ENCODE measurements around the gene CHST10.
"Not testable (repeated sequence)": the region's sequence is repeated elsewhere in the genome, so short reads cannot be mapped to it uniquely, and the experiment has no call there.

The CHST10 gene

DNA sequence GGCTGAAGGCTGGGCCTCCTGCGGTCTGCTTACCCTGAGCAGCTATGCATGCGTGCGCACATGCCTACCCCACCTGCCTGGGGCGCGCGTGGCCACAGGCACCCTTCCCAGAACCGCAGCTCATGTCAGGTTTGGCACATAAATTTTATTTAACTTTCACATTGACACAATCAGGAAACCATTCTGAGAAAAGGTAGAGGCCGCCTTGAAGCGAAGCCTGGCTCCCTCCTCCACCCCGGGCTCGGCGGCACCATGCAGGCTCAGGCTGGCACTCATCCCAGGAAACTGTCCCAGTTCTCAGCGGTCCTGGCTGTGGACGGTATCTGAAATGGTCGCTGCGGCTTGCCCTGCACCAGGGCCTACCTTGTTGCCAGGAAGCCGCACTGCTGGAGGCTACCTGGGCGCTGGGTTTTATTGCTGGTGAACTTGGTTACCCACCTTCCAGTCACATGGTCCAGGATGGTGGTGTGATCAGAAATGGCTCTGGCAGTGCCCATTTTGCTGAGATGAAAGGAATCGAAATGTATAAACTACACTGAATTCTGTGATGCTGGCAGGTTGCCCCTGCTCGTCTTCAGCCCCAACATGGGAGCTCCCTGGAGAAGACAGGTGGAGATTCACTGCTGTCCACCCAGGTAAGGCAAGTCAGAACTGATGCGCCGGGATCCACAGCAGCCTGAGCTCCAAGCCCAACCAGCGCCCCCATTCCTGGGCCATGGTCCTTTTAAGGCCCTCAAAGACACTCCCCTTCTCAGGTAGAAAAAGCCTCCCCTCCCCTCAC lies 25.5 kb downstream of the CHST10 start:
- no peak for DNase-seq

DNA sequence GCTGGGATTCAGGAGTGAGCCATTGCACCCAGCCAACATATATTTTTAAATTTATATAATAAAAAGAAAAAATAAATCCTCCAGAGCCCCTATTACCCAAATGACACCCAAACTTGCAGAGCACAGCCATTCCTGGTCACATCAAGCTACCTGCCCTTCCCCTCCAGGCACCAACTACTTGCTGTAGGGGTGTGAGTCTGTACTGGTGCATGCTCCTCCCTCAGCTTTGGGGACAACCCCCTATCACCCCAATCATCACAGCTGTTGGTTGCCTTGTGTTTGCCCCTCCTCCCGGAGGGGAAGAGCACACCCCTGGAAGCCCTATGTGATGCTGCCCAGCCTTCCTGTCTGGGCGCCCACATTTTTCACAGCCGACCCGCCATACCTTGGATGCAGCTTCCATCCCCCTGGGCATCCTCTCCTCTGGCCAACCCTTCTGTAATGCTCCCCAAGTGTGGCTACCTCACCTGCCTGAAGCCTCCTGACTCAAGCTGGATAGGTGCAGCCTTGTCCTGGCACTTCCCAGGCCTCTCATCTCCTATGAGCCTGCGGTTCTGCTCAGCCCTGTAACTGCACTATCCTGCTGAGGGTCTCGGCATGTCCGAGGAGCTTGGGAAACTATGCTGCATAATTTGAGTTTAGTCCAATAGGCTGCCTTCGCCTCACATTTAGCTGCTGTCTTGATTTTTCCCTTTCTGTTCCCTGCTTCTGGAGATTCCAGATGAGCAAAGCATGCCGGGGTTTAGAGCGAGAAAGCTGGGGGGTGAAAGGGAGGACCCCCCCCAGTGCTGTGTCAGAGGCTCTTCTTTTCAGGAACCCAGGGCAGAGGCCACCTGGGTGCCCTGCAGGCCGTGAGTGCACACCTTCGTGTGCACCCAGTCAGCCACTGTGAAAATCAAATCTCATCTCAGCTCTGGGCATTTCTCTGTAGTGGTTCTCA lies 27.2 kb downstream of the CHST10 start:
- DNase-seq: no peak

DNA sequence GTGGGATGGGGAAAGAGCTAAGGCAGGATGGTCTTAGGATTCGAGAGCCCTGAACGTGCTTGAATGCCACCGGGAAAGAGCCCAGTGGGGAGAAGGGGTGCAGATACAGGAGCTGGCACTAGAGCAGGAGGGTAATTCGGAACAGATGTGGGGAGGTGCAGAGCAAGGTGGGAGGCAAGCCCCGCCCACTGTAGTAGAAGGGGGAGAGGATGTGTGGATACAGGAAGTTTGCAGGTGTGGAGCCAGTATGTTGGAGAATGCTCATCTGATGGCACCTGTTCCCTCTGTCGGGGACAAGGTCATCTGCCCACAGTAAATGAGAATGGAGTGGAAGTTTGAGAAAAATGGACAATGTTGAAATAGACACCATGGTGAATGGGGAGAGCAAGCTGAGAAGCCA lies 28.8 kb downstream of the CHST10 start:
- no peak for DNase-seq

GRCh38 chr2:100383954-100384353 lies 33.5 kb downstream of the CHST10 start:
- DNase-seq: no peak

- DNase-seq: no peak
Measured at GRCh38 chr2:100383306-100383705, 34.2 kb downstream of the CHST10 start.

GRCh38 chr2:100381240-100381639 lies 36.2 kb downstream of the CHST10 start:
- DNase-seq: peak; percentile 77

DNA sequence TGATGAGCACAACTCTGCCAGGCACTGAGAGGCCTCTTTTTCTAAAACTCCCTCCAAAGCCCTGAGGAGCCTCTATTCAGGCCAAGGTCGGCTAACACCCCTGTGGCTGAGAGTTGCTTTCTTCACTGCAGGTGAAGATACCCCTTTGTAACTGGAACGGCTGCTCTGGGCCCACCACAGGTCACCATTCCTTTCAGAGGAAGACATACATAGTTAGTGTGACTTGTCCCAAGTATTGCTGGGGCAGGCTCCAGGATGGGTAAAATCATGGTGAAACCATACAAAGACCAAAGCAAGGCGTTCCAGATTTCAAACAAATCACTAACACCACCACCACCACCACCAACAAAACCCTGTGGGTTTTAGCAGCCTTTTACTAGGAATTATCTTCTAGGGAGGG lies 36.8 kb downstream of the CHST10 start:
- DNase-seq: no peak

GRCh38 chr2:100376836-100377235 lies 40.6 kb downstream of the CHST10 start:
- DNase-seq: no peak

- no peak for DNase-seq
Measured at GRCh38 chr2:100367163-100367562, 50.3 kb downstream of the CHST10 start.

DNA sequence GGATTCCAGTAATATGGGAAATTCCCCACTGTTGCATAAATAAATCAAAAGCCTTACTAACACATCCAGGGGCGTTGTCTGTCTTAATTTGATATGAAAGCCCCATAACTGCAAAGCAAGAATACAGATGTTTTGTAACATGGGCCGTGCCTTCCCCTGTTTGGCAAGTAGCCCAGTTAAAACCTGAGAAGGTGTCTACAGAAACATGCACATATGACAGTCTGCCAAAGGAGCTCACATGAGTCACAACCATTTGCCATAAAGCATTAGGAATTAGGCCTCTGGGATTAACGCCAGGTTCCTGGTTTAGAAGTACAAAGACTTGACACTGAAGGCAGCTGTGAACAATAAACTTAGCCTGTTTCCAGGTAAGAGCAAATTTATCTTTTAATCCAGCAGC lies 52.0 kb downstream of the CHST10 start:
- no peak for DNase-seq

DNA sequence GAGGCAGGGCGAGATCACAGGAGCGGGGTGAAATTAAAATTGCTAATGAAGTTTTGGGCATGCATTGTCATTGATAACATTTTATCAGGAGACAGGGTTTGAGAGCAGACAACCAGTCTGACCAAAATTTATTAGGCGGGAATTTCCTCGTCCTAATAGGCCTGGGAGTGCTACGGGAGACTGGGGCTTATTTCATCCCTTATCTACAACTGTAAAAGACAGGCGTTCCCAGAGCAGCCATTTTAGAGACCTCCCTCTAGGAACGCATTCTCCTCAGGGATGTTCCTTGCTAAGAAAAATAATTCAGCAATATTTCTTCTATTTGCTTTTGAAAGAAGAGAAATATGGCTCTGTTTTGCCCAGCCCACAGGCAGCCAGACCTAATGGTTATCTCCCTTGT lies 55.2 kb downstream of the CHST10 start:
- not testable (repeated sequence) for DNase-seq

- DNase-seq: no peak
Measured at GRCh38 chr2:100359576-100359975, 57.9 kb downstream of the CHST10 start.

GRCh38 chr2:100358554-100358953 lies 58.9 kb downstream of the CHST10 start:
- DNase-seq: no peak

DNA sequence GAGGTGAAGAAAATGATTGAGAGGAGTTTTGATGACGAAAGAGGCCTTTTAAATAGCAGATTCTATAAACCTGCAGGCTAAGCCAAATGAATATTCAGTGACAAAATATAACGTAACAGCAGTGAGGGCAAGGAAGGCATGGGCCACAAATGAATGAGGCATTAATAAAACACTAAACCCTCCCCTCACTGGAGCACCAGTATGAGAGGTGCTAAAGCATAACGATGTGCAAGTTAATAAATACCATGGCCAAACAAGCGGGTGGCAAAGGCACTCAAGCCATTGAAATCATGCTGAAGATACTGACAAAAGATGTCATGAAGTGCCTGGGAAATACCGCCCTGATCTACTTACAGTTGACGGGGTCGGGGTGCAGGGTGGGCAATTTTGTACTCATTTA lies 64.9 kb downstream of the CHST10 start:
- DNase-seq: no peak

GRCh38 chr2:100350661-100351185 lies 66.7 kb downstream of the CHST10 start:
- no peak for DNase-seq

DNA sequence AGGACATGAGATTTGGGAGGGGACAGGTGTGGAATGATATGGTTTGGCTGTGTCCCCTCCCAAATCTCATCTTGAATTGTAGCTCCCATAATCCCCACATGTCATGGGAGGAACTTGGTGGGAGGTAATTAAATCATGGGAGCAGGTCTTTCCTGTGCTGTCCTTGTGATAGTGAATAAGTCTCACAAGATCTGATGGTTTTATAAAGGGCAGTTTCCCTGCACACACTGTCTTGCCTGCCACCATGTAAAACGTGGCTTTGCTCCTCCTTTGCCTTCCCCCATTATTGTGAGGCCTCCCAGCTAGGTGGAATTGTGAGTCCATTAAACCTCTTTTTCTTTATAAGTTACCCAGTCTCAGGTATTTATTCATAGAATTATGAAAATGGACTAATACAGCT lies 72.3 kb downstream of the CHST10 start:
- DNase-seq: not testable (repeated sequence)

DNA sequence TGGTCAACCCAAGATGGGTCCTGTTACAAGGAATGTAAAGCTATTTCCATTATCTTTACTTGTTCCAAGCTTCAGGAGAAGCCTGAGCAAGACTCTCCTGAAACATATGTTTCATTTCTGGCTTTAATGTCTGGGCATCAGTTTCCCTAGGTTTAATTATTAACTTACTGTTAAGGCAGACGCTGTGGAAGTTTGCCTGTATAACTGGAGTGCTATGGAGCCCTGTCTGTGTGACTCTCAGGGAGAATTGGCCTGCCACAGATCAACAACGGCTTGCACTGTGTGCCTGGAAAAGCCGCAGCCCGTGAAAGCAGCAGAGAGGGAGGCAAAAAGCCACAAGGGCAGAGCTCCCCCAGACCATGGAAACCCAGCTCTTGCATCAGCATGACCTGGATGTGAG lies 73.0 kb downstream of the CHST10 start:
- DNase-seq: no peak

GRCh38 chr2:100342466-100342865 lies 75.0 kb downstream of the CHST10 start:
- DNase-seq: not testable (repeated sequence)

Data from CD4-positive, alpha-beta T cell treated with Interleukin-17A for 4 hours (primary cell).